Adipocyte (in vitro differentiated cells): Measurements from ENCODE around the gene OR4E2.

Experiments
- DNase-seq: peaks from one replicate; pipeline ENCODE4 v3.0.0-alpha.2; 2015; ENCODE audit warnings: low read depth
- H3K27me3 ChIP-seq: replicated peaks from 2 replicates; pipeline ENCODE4 v1.7.0; 2013; ENCODE audit warnings: mild to moderate bottlenecking, low read length, moderate library complexity; ENCODE audit not compliant: control insufficient read depth, insufficient read depth
- H3K36me3 ChIP-seq: 2 replicates; pipeline ENCODE4 v1.7.0; 2013; ENCODE audit warnings: low read length, mild to moderate bottlenecking, moderate library complexity; ENCODE audit not compliant: control insufficient read depth, insufficient read depth, severe bottlenecking
- H3K4me1 ChIP-seq: 2 replicates; pipeline ENCODE4 v1.7.0; 2013; ENCODE audit warnings: mild to moderate bottlenecking, low read length, moderate library complexity; ENCODE audit not compliant: control insufficient read depth, insufficient read depth
- H3K4me3 ChIP-seq: 2 replicates; pipeline ENCODE4 v1.7.0; 2013; ENCODE audit warnings: mild to moderate bottlenecking, low read length, moderate library complexity
- H3K9ac ChIP-seq: 2 replicates; pipeline ENCODE4 v1.7.0; 2013; ENCODE audit warnings: mild to moderate bottlenecking, low read length, moderate library complexity
- H3K9me3 ChIP-seq: 2 replicates; pipeline ENCODE4 v1.7.0; 2013; ENCODE audit warnings: mild to moderate bottlenecking, low read length, moderate library complexity; ENCODE audit not compliant: control insufficient read depth

Gene OR4E2

DNA sequence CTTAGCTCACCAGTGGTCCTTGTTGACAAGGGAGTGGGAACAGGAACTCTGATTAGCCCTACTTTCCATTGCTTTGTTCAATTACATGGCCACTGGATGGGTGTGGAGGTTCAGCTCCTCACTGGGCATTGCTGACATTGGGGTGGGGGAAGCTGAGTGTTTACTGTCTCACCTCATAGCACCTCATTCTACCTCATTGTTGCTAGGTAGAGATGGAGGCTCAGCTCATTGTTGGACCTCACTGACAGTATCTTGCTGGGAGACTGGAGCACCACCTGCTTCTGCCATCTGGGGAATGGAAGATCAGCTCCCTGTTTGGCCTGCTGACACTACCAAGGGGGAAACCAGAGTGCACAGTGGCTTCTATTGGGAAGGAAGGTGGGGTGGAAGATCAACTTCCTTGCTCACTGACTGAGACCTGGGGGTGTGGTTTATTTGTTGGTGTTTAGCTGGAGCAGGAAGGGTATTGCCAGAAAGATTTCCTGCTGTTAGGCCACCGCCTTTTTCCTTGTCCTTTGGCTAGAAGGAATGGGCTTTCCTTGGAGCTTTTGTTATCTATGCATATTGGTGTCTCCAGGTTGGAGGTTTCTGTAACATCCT lies 1.3 kb upstream of the OR4E2 start:
- no peak overlapping the region for H3K9ac ChIP-seq
- H3K4me3 ChIP-seq: no peak overlapping the region
- H3K36me3 ChIP-seq: no peaks in the 10 kb centered on the region
- no peaks in the 10 kb centered on the region for H3K4me1 ChIP-seq
- peaks cover 3% of the 10 kb centered on the region for H3K9me3 ChIP-seq
- peaks cover 12% of the 10 kb centered on the region for H3K27me3 ChIP-seq
- no peak for DNase-seq

DNA sequence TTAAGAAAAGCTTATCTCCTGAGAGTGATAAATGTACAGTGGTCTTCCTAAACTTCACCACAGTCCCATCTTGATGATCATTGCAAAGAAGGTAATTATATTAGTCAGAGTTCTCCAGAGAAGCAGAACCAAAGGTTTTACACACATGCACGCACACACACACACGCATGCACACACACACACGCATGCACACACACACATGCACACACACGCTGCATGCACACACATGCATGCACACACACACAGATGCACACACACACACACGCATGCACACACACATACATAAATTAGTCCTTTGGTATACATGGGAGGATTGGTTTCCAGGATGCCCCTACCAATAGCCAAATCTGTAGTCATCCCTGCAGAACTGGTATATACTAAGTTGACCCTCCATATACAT lies 580 bp downstream of the OR4E2 start:
- H3K9ac ChIP-seq: no peak overlapping the region
- peaks cover 3% of the 10 kb centered on the region for H3K9me3 ChIP-seq
- DNase-seq: no peak
- H3K4me1 ChIP-seq: no peaks in the 10 kb centered on the region
- peaks cover 12% of the 10 kb centered on the region for H3K27me3 ChIP-seq
- no peaks in the 10 kb centered on the region for H3K36me3 ChIP-seq
- H3K4me3 ChIP-seq: no peak overlapping the region

DNA sequence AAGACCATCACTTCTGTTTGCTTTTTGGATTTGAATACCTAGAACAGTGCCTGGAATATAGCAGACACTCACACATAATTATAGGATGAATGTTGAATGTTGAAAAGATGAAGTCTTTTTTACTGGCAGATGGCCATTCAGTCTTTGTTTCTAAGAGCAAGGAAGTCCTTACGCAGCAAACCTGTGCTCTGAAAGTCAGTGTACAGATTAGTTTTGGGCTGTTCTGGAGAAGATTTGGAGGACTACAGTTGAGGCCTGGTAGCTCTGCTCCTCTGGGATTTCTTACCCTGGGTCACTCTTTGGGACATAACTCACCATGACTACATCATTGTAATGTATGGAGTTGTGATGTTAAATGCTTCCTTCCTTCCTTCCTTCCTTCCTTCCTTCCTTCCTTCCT lies 3.3 kb downstream of the OR4E2 start:
- Histone ChIP-seq H3K9me3 (no peaks in the 10 kb centered on the region), H3K36me3 (no peaks in the 10 kb centered on the region), H3K27me3 (peaks cover 12% of the 10 kb centered on the region), H3K9ac (no peak overlapping the region), H3K4me3 (no peak overlapping the region), H3K4me1 (no peaks in the 10 kb centered on the region)
- DNase-seq: no peak

DNA sequence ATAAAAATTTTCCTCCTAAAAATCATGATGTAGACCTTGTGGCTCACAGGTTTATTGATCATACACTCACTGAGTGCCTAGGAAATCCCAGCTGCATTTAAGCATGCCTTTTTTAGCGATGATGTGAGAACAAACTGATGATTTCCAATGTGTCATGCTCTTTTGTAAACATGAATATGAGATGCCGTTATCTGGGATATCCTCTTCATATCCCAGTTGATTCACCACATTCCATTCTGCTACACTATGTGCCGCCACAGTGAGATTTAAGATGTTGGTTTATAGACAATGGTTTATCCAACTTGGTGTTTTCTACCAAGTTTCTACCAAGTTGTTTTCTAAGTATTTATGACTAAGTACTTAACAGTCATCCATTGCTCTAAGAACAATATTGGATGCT lies 14.7 kb downstream of the OR4E2 start:
- Histone ChIP-seq H3K9me3 (peaks cover 2% of the 10 kb centered on the region), H3K4me1 (no peaks in the 10 kb centered on the region)
- peak; percentile 4 for DNase-seq

DNA sequence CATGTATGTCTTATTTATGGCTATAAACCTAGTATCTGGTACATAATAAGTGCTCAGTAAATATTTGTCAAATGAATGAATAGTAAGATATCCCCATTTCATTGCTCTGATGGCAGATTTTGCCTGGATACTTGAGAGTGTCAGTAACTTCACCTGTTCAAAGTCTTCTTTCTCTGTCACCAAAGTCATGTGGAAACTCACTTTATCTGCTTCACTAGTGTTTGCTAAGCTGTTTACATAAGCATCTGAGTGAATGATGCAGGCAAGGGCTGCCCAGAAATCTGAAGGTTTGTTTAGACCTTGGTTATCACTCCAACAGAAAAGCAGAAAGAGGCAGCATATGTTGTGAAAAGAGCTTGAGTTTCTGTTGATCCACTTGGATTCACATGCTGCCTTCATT lies 15.6 kb downstream of the OR4E2 start:
- Histone ChIP-seq H3K4me1 (no peaks in the 10 kb centered on the region), H3K4me3 (no peak overlapping the region), H3K9me3 (peaks cover 2% of the 10 kb centered on the region), H3K36me3 (no peaks in the 10 kb centered on the region), H3K27me3 (no peaks in the 10 kb centered on the region), H3K9ac (no peak overlapping the region)
- DNase-seq: no peak

More for the DNA sequence above, 14.7 kb downstream of the OR4E2 start:
- Histone ChIP-seq H3K36me3 (no peaks in the 10 kb centered on the region), H3K4me3 (no peak overlapping the region), H3K27me3 (no peaks in the 10 kb centered on the region), H3K9ac (no peak overlapping the region)

DNA sequence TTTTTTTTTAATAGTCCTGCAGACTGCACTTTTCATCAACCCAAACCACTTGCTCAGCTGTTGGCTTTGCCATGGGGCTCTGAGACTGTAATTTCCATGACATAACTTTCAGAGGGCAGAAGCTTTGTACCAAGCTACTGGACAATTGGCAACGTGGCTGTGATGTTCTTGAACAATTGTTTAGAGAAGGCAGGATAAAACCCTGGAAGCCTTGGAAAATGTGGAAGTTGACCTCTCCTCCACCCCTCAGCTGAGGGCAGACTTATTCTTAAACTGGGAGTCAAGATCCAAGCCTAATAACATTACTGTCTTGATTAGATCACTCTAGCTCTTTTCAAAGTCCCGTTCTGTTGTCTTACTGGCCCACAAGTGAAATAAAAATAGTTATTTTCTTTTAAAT lies 17.7 kb downstream of the OR4E2 start:
- no peaks in the 10 kb centered on the region for H3K27me3 ChIP-seq
- H3K4me3 ChIP-seq: no peak overlapping the region
- H3K4me1 ChIP-seq: no peaks in the 10 kb centered on the region
- peaks cover 3% of the 10 kb centered on the region for H3K9me3 ChIP-seq
- H3K36me3 ChIP-seq: no peaks in the 10 kb centered on the region
- no peak for DNase-seq
- no peak overlapping the region for H3K9ac ChIP-seq

DNA sequence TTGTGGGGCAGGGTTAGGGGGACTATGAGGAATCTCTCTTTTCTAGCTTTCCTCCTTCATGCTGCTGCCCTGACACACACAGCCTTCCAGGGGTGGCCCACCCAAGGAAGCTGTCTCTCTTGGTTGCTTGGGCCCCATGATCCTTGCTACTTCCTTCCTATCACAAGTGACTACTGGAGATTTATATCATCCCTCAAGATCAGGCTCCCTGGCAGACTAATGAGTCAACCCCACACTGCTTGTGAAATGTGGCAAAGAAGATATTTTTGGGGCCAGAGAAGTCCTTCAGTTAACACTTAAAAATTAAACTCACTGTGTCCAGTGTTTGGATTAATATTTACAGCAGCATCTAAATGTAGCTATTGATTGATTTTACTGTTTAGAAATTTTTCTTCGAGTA lies 18.5 kb downstream of the OR4E2 start:
- Histone ChIP-seq H3K27me3 (no peaks in the 10 kb centered on the region), H3K4me1 (no peaks in the 10 kb centered on the region), H3K36me3 (no peaks in the 10 kb centered on the region), H3K9me3 (peaks cover 3% of the 10 kb centered on the region), H3K4me3 (no peak overlapping the region), H3K9ac (no peak overlapping the region)
- no peak for DNase-seq

DNA sequence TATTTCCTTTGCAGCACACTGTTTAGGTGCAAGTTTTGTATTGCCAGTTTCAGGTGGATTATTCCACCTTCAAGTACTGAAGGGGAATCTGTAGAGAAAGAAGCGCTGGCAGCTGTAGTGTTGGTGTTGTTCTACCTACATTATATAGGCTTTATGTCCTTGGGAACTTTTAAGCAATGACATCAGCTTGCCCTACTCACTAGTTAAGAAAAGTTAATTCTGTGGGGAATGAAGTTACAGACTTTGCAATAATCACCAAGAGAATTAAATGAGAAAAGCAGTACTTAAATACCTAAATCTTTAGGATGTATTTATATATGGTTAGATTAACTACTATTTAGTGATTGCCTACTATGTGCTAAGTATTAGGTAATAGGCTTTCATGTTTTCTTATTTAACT lies 20.1 kb downstream of the OR4E2 start, which contains the start of gene OR4E1:
OR4E1 (minus strand) TSS at position 101 of the 400 bp plus-strand sequence. CDS start 2,883 bp downstream, outside the sequence.
- H3K27me3 ChIP-seq: no peaks in the 10 kb centered on the region
- no peak within 1 kb of the TSS for H3K9ac ChIP-seq
- H3K9me3 ChIP-seq: peaks cover 3% of the 10 kb centered on the region
- no peaks in the 10 kb centered on the region for H3K36me3 ChIP-seq
- H3K4me1 ChIP-seq: no peaks in the 10 kb centered on the region
- DNase-seq: no peak
- H3K4me3 ChIP-seq: no peak within 1 kb of the TSS

DNA sequence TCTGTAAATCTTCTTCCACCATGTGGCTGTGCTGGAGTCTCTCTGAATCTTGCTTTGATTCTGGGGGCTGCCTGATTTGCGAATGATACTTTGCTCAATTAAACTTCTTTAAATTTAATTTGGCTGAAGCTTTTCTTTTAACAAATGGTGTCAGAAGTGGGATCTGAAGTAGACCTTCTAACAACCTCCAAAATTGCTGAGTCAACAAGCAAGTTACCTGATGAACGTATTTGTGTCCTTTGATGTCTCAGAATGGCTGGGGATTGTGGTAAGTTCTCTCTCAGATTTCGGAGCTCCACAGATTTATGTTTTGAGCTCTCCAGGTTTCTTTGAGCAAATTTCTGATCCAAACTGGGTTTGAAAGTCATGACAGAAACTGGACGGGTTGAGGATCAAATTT lies 21.9 kb downstream of the OR4E2 start:
- Histone ChIP-seq H3K36me3 (no peaks in the 10 kb centered on the region), H3K9me3 (peaks cover 3% of the 10 kb centered on the region), H3K9ac (no peak overlapping the region), H3K4me3 (no peak overlapping the region), H3K4me1 (no peaks in the 10 kb centered on the region), H3K27me3 (no peaks in the 10 kb centered on the region)
- DNase-seq: no peak

DNA sequence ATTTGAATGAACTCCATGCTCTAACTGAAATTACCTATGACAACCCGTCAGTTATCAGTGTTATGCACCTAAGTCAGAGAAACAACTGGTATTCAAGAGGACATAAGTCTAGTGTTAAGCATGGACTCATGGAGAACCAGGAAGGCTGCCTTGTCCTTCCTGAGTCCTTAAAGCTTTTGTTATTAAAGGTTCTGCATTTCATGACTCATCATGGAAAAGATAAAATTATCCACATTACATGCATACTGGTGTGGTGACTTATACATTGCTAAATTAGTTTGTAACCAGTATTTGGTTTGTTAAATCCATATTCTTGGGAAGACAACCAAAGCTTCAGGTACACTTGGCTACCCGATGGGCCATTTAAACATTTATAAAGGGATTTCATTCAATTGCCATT lies 26.4 kb downstream of the OR4E2 start:
- Histone ChIP-seq H3K9me3 (peaks cover 3% of the 10 kb centered on the region), H3K4me3 (no peak overlapping the region), H3K9ac (no peak overlapping the region), H3K36me3 (no peaks in the 10 kb centered on the region), H3K4me1 (no peaks in the 10 kb centered on the region), H3K27me3 (no peaks in the 10 kb centered on the region)
- DNase-seq: peak; percentile 31

DNA sequence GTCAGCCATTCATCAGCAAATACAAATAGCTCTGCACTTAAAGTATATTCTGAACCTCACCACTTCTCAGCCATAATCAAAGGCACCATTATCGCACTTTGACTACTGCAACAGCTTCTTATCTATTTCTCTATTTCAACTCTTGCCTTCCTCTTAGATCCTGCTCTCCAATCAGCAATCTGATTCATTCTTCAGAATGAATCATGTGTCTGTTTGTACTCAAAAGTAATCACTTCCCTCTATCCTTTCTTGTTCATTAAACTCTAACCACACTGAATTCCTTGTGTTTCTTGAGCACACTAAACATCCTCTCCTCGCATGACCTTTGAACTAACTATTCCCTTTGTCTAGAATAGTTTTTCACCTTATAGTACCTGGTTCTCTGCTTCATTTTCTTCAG lies 32.8 kb downstream of the OR4E2 start:
- Histone ChIP-seq H3K4me3 (no peak overlapping the region), H3K9ac (no peak overlapping the region), H3K9me3 (no peaks in the 10 kb centered on the region), H3K4me1 (no peaks in the 10 kb centered on the region), H3K36me3 (no peaks in the 10 kb centered on the region), H3K27me3 (no peaks in the 10 kb centered on the region)
- DNase-seq: no peak

DNA sequence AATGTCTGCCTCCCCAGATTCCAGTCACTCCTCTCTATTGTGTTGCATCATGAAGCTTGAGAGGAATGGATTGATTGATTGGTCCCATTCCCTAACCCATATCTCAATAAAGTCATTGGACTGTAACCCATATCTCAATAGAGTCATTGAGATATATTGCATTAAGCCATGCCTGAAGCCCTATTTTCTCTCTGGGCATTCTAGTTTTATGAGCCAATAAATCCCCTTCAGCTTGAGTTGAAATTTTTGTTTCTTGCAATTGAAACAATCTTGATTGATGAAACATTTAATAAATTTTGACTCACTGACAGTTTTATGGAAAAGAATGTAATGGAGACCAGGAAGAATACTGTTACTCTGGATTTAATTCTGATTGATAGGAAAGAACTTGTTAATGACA lies 40.8 kb downstream of the OR4E2 start:
- DNase-seq: no peak
- no peak overlapping the region for H3K9ac ChIP-seq
- H3K9me3 ChIP-seq: no peaks in the 10 kb centered on the region
- no peaks in the 10 kb centered on the region for H3K36me3 ChIP-seq
- H3K4me1 ChIP-seq: no peaks in the 10 kb centered on the region
- H3K27me3 ChIP-seq: no peaks in the 10 kb centered on the region
- no peak overlapping the region for H3K4me3 ChIP-seq
